ENCODE data around the gene HBQ1.
"Not testable (repeated sequence)": the region's sequence is repeated elsewhere in the genome, so short reads cannot be mapped to it uniquely, and the experiment has no call there.

DNA sequence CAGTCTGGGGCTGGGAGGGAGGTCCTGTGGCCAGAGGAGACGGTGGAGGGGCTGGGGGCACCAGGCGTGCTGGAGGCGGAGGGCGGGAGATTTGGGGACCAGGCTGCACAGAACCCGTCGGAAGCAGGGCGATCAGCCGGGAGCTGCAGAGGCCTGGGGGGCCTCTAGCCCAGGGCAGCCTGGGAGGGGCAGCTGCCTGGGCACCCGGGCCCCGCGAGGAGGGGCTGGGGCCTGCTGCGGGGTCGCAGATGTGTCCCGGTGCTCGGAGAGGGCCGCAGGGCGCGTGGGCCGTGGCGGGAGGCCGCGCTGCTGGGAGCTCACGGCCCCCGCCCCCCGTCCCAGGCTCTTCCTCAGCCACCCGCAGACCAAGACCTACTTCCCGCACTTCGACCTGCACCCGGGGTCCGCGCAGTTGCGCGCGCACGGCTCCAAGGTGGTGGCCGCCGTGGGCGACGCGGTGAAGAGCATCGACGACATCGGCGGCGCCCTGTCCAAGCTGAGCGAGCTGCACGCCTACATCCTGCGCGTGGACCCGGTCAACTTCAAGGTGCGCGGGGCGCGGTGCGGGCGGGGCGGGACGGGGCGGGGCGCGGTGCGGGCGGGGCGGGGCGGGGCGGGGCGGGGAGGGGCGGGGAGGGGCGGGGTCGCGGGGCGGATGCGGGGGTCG is 26.6 kb upstream of the HBQ1 start:
- TF ChIP-seq MAZ (IDR thresholded peaks at IDR 0.05; ENCODE audit: borderline replicate concordance, low read depth, low read length); CTCF (conservative IDR thresholded peaks at IDR 0.05; ENCODE audit: low read depth, low read length); RAD21 (IDR thresholded peaks at IDR 0.05; ENCODE audit: low read length); CHD1 (IDR thresholded peaks at IDR 0.05; ENCODE audit: low read depth, low read length); POLR2A (IDR thresholded peaks at IDR 0.05; ENCODE audit: low read depth, low read length): not testable (repeated sequence)

All from IMR-90 (cell line).